SK-N-SH (cell line): ENCODE results near the gene TRPM8. TPM values are rescaled to one million over a fixed set of nuclear protein-coding genes. Genes with fewer than 3 reads are reported as not detected.

Source experiments
- CTCF ChIA-PET: fragments of 300-600, 350-600 bp; formaldehyde crosslinking; extraction: SDS; loops from one replicate; lab custom pipeline; 2021; lab: Yijun Ruan, JAX
- POLR2A ChIA-PET: fragments of 350-600 bp; sonication (Branson Sonifier 250); formaldehyde crosslinking; extraction: SDS; loops from one replicate; lab custom pipeline; 2020; ENCODE audit warnings: antibody characterized with exemption, inconsistent platforms; lab: Yijun Ruan, JAX
- DNase-seq: peaks from one replicate; pipeline ENCODE4 v3.0.0; 2012
- H2AFZ ChIP-seq: fragments of 200-600 bp; sonication (generic); 2 replicates; pipeline ENCODE4 v1.8.1; 2016; ENCODE audit warnings: antibody characterized with exemption, mild to moderate bottlenecking, low read depth
- H3F3A ChIP-seq: fragments of 200-600 bp; sonication (generic); replicated peaks from 2 replicates; pipeline ENCODE3; 2016; ENCODE audit warnings: antibody characterized with exemption, mild to moderate bottlenecking; ENCODE audit not compliant: insufficient read depth
- H3K27ac ChIP-seq, 2 experiments: fragments of 200-500 bp in 1 of 2; fragments of 200-600 bp in 1 of 2; sonication (Bioruptor generic) in 1 of 2; sonication (generic), shearing (Covaris generic) in 1 of 2; 2 replicates each; pipeline versions ENCODE4 v1.5.1 to v1.6.1; 2014 to 2016; ENCODE audit warnings: low read depth in 2 of 2, inconsistent platforms in 1 of 2, low read length in 1 of 2, mild to moderate bottlenecking in 1 of 2, mixed read lengths in 1 of 2
- H3K27me3 ChIP-seq: fragments of 200-600 bp; sonication (generic), shearing (Covaris generic); 2 replicates; pipeline ENCODE4 v1.6.1; 2016; ENCODE audit warnings: mixed run types; ENCODE audit not compliant: insufficient read depth
- H3K36me3 ChIP-seq, 2 experiments: fragments of 200-500 bp in 1 of 2; fragments of 200-600 bp in 1 of 2; sonication (Bioruptor generic) in 1 of 2; sonication (generic) in 1 of 2; replicated peaks in 1 of 2; 2 replicates each; pipeline versions ENCODE3 to v1.5.1; 2014 to 2016; ENCODE audit warnings: low read length in 1 of 2, mild to moderate bottlenecking in 1 of 2; ENCODE audit not compliant: insufficient read depth in 2 of 2, control insufficient read depth in 1 of 2
- H3K4me1 ChIP-seq, 2 experiments: fragments of 200-500 bp in 1 of 2; fragments of 200-600 bp in 1 of 2; sonication (Bioruptor generic) in 1 of 2; sonication (generic), shearing (Covaris generic) in 1 of 2; 2 replicates each; pipeline versions ENCODE4 v1.5.1 to v1.6.1; 2014 to 2016; ENCODE audit warnings: low read depth in 1 of 2, low read length in 1 of 2, mixed run types in 1 of 2; ENCODE audit not compliant: insufficient read depth in 2 of 2, control insufficient read depth in 1 of 2
- H3K4me2 ChIP-seq: fragments of 200-600 bp; sonication (generic), shearing (Covaris generic); 2 replicates; pipeline ENCODE4 v1.6.1; 2017; ENCODE audit warnings: mixed run types
- H3K4me3 ChIP-seq, 2 experiments: fragments of 200-500 bp in 1 of 2; fragments of 200-600 bp in 1 of 2; sonication (Bioruptor generic) in 1 of 2; sonication (generic), shearing (Covaris generic) in 1 of 2; 2 replicates each; pipeline versions ENCODE4 v1.5.1 to v1.8.1; 2014 to 2016; ENCODE audit warnings: low read depth in 2 of 2, inconsistent platforms in 1 of 2, low read length in 1 of 2, mild to moderate bottlenecking in 1 of 2, mixed read lengths in 1 of 2, moderate library complexity in 1 of 2
- H3K79me2 ChIP-seq: fragments of 200-600 bp; sonication (generic); 2 replicates; pipeline ENCODE4 v1.8.1; 2017; ENCODE audit warnings: mild to moderate bottlenecking; ENCODE audit not compliant: insufficient read depth
- H3K9ac ChIP-seq: fragments of 200-600 bp; sonication (generic); 2 replicates; pipeline ENCODE4 v1.6.1; 2017; ENCODE audit warnings: mixed run types
- H3K9me2 ChIP-seq: fragments of 200-600 bp; sonication (generic); 2 replicates; pipeline ENCODE4 v1.6.1; 2017; ENCODE audit warnings: mixed run types
- H3K9me3 ChIP-seq: fragments of 200-600 bp; sonication (generic); 2 replicates; pipeline ENCODE4 v1.6.1; 2017; ENCODE audit warnings: mixed run types, mild to moderate bottlenecking, moderate library complexity
- H4K20me1 ChIP-seq: fragments of 200-600 bp; sonication (generic); 2 replicates; pipeline ENCODE4 v1.6.1; 2017; ENCODE audit warnings: mild to moderate bottlenecking, mixed run types; ENCODE audit not compliant: insufficient read depth
- CTCF ChIP-seq: fragments of 200-600 bp; sonication (generic); IDR thresholded peaks from 2 replicates; pipeline ENCODE4 v1.6.1; 2017; ENCODE audit warnings: antibody characterized with exemption, mild to moderate bottlenecking, moderate library complexity
- ELF1 ChIP-seq: IDR thresholded peaks from 2 replicates; pipeline ENCODE4 v1.4.0; 2012
- EZH2phosphoT487 ChIP-seq: fragments of 200-600 bp; sonication (generic); IDR thresholded peaks from 2 replicates; pipeline ENCODE4 v1.6.1; 2017; ENCODE audit warnings: low read depth, mixed run types, mild to moderate bottlenecking, antibody characterized with exemption, moderate library complexity, borderline replicate concordance
- IRF3 ChIP-seq: fragments of 150-350 bp; IDR thresholded peaks from 2 replicates; pipeline ENCODE4 v1.6.1; 2016; ENCODE audit warnings: mild to moderate bottlenecking, low read depth, low read length
- JUND ChIP-seq: IDR thresholded peaks from 2 replicates; pipeline ENCODE4 v1.4.0; 2012
- MXI1 ChIP-seq: IDR thresholded peaks from 2 replicates; pipeline ENCODE4 v1.6.1; 2012; ENCODE audit warnings: mild to moderate bottlenecking, low read depth, low read length, improper control_type of control experiment
- NRF1 ChIP-seq: IDR thresholded peaks from 2 replicates; pipeline ENCODE4 v1.6.1; 2012; ENCODE audit warnings: low read depth, mild to moderate bottlenecking, low read length
- RCOR1 ChIP-seq: fragments of 150-350 bp; IDR thresholded peaks from 2 replicates; pipeline ENCODE4 v1.6.1; 2017; ENCODE audit warnings: antibody characterized with exemption, low read length
- TAF1 ChIP-seq: IDR thresholded peaks from 2 replicates; pipeline ENCODE4 v1.6.1; 2012; ENCODE audit warnings: low read depth, mild to moderate bottlenecking, low read length, moderate library complexity, borderline replicate concordance
- USF1 ChIP-seq: IDR thresholded peaks from 2 replicates; pipeline ENCODE4 v1.4.0; 2012; ENCODE audit warnings: low read depth, borderline replicate concordance
- YY1 ChIP-seq: IDR thresholded peaks from 2 replicates; pipeline ENCODE4 v1.4.0; 2012; ENCODE audit warnings: low read depth, mild to moderate bottlenecking
- ZBTB33 ChIP-seq: IDR thresholded peaks from 2 replicates; pipeline ENCODE4 v1.4.0; 2012; ENCODE audit warnings: low read depth, borderline replicate concordance
- WGBS: methylation state at CpG from one replicate; pipeline ENCODE4 v1.1.6; 2017; ENCODE audit warnings: low lambda C conversion rate; 5-methylcytosine and 5-hydroxymethylcytosine counted together
- polyA plus RNA-seq, 3 experiments: library from polyadenylated mRNA; depleted of rRNA; stranded (reverse); fragments of >200 nt; gene quantifications; 2 replicates each; pipeline ENCODE4 v1.2.3, GENCODE V29; 2012
- TF ChIP-seq, protein P1 (sequence below): fragments of 150-350 bp; IDR thresholded peaks from 2 replicates; pipeline ENCODE4 v1.6.1; 2017; ENCODE audit warnings: antibody characterized with exemption, low read length, low read depth, borderline replicate concordance

TRPM8 gene
- polyA plus RNA-seq, 1 of the 3 experiments (the other 2 are of a cell fraction) = 0.85 TPM

DNA sequence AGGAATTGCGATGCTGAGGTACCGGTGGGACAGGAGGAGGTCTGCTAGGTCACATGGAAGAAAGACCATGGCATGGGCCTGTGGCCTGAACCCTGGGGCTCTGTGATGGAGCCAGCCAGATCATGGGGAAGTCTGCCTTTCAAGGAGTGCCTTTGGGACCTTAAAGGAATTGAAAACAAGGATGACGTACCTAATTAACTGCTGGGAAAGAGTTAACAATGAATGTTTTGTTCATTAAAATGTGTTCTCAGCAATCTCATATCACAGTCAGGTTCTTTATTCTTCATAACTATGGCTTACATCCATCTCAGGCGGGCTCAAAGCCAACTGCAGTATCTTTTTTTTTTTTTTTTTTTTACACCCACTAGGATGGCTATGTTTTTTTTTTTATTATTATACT lies 25.6 kb downstream of the TRPM8 start:
- WGBS = 78% methylated on average over 4 of the region's 4 CpGs
- H3K9ac ChIP-seq = no peak overlapping the region
- ChIA-PET CTCF (interaction anchor here (0.8 kb wide), 1 partner anchor 14 kb away, joined by 3 read pairs; no protein-coding TSS in a partner anchor), POLR2A (no interaction called here)
- DNase-seq = no peak
- H3K9me2 ChIP-seq = no peaks in the 10 kb centered on the region
- H3K4me1 ChIP-seq = no peaks in the 10 kb centered on the region; a peak in 1 of 4 replicates
- H3K4me2 ChIP-seq = no peak overlapping the region
- H2AFZ ChIP-seq = no peak overlapping the region
- no peak overlapping the region for H3K4me3 ChIP-seq
- H3K27ac ChIP-seq = no peak overlapping the region
- H3F3A ChIP-seq = no peaks in the 10 kb centered on the region
- no peaks in the 10 kb centered on the region for H4K20me1 ChIP-seq
- TF ChIP-seq ZBTB33 (no peak), YY1 (no peak), EZH2phosphoT487 (no peak), CTCF (no peak), JUND (no peak)
- TF ChIP-seq, protein P1, sequence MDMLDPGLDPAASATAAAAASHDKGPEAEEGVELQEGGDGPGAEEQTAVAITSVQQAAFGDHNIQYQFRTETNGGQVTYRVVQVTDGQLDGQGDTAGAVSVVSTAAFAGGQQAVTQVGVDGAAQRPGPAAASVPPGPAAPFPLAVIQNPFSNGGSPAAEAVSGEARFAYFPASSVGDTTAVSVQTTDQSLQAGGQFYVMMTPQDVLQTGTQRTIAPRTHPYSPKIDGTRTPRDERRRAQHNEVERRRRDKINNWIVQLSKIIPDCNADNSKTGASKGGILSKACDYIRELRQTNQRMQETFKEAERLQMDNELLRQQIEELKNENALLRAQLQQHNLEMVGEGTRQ = no peak
- TF ChIP-seq, all 33 proteins: peak for 0
- Histone ChIP-seq H3K9me3 (no peaks in the 10 kb centered on the region), H3K36me3 (no peaks in the 10 kb centered on the region), H3K79me2 (no peaks in the 10 kb centered on the region), H3K27me3 (no peaks in the 10 kb centered on the region)

- Histone ChIP-seq H3K9me3 (no peaks in the 10 kb centered on the region), H3K9ac (no peak overlapping the region), H3K4me1 (no peaks in the 10 kb centered on the region), H3F3A (no peaks in the 10 kb centered on the region), H3K4me3 (no peak overlapping the region), H3K27me3 (no peaks in the 10 kb centered on the region), H3K36me3 (no peaks in the 10 kb centered on the region), H2AFZ (no peak overlapping the region), H3K9me2 (no peaks in the 10 kb centered on the region), H3K27ac (no peak overlapping the region), H4K20me1 (no peaks in the 10 kb centered on the region), H3K79me2 (no peaks in the 10 kb centered on the region), H3K4me2 (no peak overlapping the region)
- ChIA-PET POLR2A (no interaction called here), CTCF (no interaction called here)
- DNase-seq = no peak
- WGBS = 52% methylated on average over 1 of the region's 1 CpG
- no peak for TF ChIP-seq IRF3
- no peak for TF ChIP-seq YY1
- no peak for TF ChIP-seq CTCF
- TF ChIP-seq USF1 = no peak
- TF ChIP-seq EZH2phosphoT487 = no peak
- TF ChIP-seq JUND = no peak
- TF ChIP-seq NRF1 = no peak
- TF ChIP-seq ZBTB33 = no peak
- TF ChIP-seq RCOR1 = no peak
- TF ChIP-seq TAF1 = no peak
- no peak for TF ChIP-seq MXI1
- TF ChIP-seq ELF1 = no peak
Measured at GRCh38 chr2:233944269-233944668, 27.1 kb downstream of the TRPM8 start.
